ENCODE results near the gene CHORDC1. TPM values are rescaled to one million over a fixed set of nuclear protein-coding genes. Genes with fewer than 3 reads are reported as not detected.

The CHORDC1 gene
- 10 to 100 TPM; 26.9 to 42.9 TPM for total RNA-seq

GRCh38 chr11:90222459-90223247, at the start of gene CHORDC1:
CHORDC1 (minus strand) TSS chr11:90223049; CDS start chr11:90222954, 95 bp downstream.
- DNase-seq, result peak; percentile 98
- H3K9me3 ChIP-seq, result no peaks in the 10 kb centered on the region
- no peaks in the 10 kb centered on the region for H3K36me3 ChIP-seq
- H3K4me3 ChIP-seq, result peak within 1 kb of the TSS; percentile 85
- no peak for TF ChIP-seq CTCF (IDR thresholded peaks at IDR 0.05)
- peak within 1 kb of the TSS; percentile 86 for H3K27ac ChIP-seq
- no peaks in the 10 kb centered on the region for H3K27me3 ChIP-seq
- H3K4me1 ChIP-seq, result peaks cover 8% of the 10 kb centered on the region
- intact Hi-C loops (cut with DNase I), result no loop called here
- peak within 1 kb of the TSS; percentile 64 to 78 for H3K9ac ChIP-seq (ENCODE audit: low read depth in 2 of 2, low read length in 2 of 2)

- no peak overlapping the region for H3K4me3 ChIP-seq
- intact Hi-C loops (cut with DNase I), result no loop called here
- DNase-seq, result no peak
- H3K27me3 ChIP-seq, result no peaks in the 10 kb centered on the region
- no peaks in the 10 kb centered on the region for H3K36me3 ChIP-seq
- H3K4me1 ChIP-seq, result no peaks in the 10 kb centered on the region
- TF ChIP-seq CTCF (IDR thresholded peaks at IDR 0.05), result no peak
- H3K27ac ChIP-seq, result no peak overlapping the region
- no peak overlapping the region for H3K9ac ChIP-seq (ENCODE audit: low read depth in 2 of 2, low read length in 2 of 2)
- H3K9me3 ChIP-seq, result no peaks in the 10 kb centered on the region
These were observed 34.3 kb upstream of the CHORDC1 start for GRCh38 chr11:90257158-90257525.

DNA sequence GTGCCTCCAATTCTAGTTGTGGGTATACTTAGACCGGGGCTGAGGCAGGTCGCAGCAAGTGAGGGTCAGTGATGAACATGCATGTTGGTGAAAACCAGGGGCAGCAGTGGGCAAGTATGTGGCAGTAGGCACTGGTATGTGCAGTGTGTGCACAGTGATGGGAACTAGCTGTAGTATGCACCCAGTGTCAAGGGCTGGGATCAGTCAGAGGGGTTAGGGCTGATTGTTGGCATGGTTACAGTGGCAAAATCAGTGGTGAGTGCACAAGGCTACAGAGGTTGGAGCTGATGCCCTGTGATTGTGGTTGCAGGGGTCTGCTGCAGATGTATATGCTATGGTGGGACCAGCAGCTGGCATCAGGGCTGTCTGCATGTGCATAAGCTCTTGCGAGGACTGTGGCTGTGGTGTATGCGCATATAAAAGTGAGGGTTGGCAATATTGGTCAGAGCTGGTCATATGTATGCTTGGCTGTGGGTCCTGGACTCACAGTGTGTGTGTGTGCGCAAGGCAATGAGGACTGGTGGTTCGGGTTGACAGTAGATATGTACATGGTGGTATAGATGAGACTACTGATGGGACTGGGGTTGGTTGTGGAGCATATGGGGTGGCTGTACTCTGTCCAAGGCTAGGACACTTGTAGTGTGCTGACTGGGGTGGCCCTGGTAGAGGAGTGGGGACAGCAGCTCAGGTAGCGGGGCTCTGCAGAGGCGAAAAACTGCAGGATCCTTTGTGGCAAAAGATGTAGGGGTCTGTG, 33.7 kb upstream of the CHORDC1 start:
- Histone ChIP-seq H3K27ac (no peak overlapping the region), H3K9me3 (no peaks in the 10 kb centered on the region), H3K4me1 (no peaks in the 10 kb centered on the region), H3K9ac (ENCODE audit: low read depth in 2 of 2, low read length in 2 of 2) (no peak overlapping the region), H3K36me3 (no peaks in the 10 kb centered on the region), H3K27me3 (no peaks in the 10 kb centered on the region), H3K4me3 (no peak overlapping the region)
- intact Hi-C loops (cut with DNase I), result no loop called here
- DNase-seq, result no peak
- TF ChIP-seq CTCF (IDR thresholded peaks at IDR 0.05), result no peak

- no peaks in the 10 kb centered on the region for H3K9me3 ChIP-seq
- no peak for DNase-seq
- intact Hi-C loops (cut with DNase I), result no loop called here
- no peak overlapping the region for H3K9ac ChIP-seq (ENCODE audit: low read depth in 2 of 2, low read length in 2 of 2)
- H3K4me1 ChIP-seq, result no peaks in the 10 kb centered on the region
- no peak for TF ChIP-seq CTCF (IDR thresholded peaks at IDR 0.05)
- H3K36me3 ChIP-seq, result no peaks in the 10 kb centered on the region
- H3K27ac ChIP-seq, result no peak overlapping the region
- no peaks in the 10 kb centered on the region for H3K27me3 ChIP-seq
- H3K4me3 ChIP-seq, result no peak overlapping the region
These were observed 31.2 kb upstream of the CHORDC1 start for GRCh38 chr11:90254065-90254464.

GRCh38 chr11:90252053-90252452, 29.2 kb upstream of the CHORDC1 start:
- Histone ChIP-seq H3K9ac (ENCODE audit: low read depth in 2 of 2, low read length in 2 of 2) (no peak overlapping the region), H3K36me3 (no peaks in the 10 kb centered on the region), H3K4me1 (no peaks in the 10 kb centered on the region), H3K27me3 (no peaks in the 10 kb centered on the region), H3K9me3 (no peaks in the 10 kb centered on the region), H3K4me3 (no peak overlapping the region), H3K27ac (no peak overlapping the region)
- intact Hi-C loops (cut with DNase I), result no loop called here
- TF ChIP-seq CTCF (IDR thresholded peaks at IDR 0.05), result no peak
- DNase-seq, result no peak
